GM18519 (cell line): Measurements from ENCODE around the gene DOCK1.

Experiments used
- ATAC-seq: cut with Tn5 transposase; IDR thresholded peaks from one replicate; pipeline ENCODE4 v1.9.1; 2021; ENCODE audit warnings: mild to moderate bottlenecking, moderate library complexity; ENCODE audit not compliant: unreplicated experiment, low FRiP score

Gene DOCK1

GRCh38 chr10:127154831-127155620 is 249.8 kb downstream of the DOCK1 start:
- no peak for ATAC-seq

GRCh38 chr10:127157089-127157488 is 251.9 kb downstream of the DOCK1 start:
- no peak for ATAC-seq

DNA sequence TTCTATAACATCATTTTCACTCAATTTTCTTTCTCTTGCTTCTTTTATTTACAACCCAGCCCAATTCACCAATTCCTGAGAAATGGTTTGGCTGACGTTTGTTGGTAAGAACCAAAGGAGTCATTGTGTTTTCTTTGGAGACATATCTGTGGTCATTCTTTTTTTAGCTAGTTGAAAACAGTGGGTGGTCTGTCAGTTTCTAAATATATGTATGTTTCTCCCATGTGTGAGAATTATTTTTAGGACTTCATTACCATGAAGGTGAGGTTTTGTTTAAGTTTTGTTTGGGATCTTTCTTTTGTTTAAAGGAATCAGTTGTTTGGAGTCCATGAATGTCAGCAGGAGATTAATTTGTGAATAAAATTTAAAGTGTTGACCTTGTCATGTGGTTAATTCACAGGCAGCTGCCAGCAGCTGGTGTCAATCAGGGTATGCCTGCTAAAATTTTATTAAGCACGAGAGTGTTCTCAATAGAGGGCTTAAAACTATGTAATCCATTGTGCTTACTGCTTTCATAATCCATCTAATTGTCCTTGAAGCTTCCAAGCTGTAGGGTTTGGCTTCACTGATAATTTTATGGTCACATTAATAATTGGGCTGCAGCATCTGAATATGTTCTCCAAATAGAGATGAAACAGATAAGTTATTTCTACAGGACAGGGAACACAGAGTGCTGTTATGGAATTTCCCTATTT is 252.4 kb downstream of the DOCK1 start:
- no peak for ATAC-seq

DNA sequence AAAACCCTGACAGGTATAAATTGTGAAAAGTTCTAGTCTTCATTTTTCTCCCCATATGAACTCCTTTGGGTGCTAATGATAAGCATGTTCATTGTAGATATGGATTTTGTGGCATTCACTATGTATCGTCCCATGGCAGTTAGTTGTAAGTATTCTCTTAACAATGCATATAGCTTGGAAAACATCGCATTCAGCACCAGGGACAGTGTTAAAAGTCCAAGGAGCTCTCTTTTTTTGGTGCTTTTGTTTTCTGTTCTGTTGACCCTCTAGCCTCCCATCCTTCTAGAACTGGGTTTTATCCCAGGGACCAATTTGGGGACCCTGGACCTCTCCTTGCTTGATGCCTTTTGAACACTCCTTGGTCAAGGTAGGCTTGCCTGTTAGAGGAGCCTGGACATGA is 253.4 kb downstream of the DOCK1 start:
- ATAC-seq = no peak

DNA sequence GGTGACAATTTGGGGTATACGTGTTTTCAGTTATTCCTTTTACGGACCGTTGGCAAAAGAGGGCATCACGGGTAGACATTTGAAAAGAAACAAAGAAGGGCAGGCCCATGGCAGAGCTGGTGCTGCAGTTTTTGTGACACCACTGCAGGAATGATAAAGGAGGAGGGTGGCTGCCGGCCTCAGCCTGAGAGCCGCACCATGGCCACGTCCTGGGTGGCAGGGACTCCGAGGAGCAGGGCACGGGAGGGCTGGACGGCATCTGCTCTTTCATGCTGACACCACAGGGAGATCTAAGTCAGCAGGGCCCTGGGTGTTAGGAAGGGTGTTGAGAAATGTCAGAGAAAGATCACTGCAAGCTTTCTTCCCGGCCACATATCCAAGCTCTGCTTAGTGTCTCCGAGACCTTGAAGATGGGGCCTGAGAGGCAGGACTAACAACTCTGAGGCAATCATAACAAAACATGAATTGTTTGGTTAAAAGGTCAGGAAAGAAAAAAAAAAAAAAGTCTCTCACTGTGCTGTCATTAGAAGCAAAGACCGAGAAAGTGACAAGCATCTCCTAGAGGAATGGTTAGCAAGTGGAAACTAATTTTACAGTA is 254.5 kb downstream of the DOCK1 start:
- no peak for ATAC-seq

DNA sequence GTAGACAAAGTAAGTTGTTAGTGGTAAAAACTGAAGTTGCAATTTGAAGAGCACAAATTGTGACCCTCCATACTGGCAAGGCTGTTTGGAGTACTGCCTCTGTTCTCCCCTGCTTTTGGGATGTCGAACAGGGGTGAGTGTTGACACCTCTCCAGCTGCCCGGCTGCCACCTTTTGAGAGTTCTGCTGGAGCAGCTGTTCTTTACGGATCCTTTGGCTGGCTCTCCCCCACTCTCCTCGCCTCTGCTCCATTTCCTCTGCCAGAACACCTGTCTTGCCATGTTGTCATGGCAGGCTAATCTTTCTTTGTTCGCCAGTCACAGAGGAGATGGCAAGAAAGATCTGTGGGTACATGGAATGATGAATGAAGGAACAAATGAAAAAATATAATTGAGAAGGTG is 256.3 kb downstream of the DOCK1 start:
- no peak for ATAC-seq

- no peak for ATAC-seq
Observed at GRCh38 chr10:127162841-127163240, 257.6 kb downstream of the DOCK1 start.

- no peak for ATAC-seq
Observed at GRCh38 chr10:127168261-127168660, 263.0 kb downstream of the DOCK1 start.

DNA sequence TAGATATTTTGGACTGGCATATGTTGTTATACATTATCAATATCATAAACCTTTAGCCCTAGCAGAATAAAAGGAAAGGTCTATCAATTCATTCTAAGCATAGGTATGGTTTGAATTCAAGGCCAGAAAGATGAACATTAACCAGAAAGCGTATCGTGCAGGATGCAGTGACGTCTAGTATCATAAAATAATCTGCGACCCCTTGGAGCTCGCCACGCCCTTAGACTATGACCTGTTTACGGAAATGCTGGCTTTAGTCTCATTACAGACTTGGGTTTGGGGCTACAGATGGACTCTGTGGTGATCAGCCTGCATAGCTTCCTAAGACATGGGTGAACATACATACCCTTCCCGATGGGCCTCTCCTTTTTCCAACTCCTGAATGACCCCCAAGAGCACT is 269.6 kb downstream of the DOCK1 start:
- no peak for ATAC-seq

DNA sequence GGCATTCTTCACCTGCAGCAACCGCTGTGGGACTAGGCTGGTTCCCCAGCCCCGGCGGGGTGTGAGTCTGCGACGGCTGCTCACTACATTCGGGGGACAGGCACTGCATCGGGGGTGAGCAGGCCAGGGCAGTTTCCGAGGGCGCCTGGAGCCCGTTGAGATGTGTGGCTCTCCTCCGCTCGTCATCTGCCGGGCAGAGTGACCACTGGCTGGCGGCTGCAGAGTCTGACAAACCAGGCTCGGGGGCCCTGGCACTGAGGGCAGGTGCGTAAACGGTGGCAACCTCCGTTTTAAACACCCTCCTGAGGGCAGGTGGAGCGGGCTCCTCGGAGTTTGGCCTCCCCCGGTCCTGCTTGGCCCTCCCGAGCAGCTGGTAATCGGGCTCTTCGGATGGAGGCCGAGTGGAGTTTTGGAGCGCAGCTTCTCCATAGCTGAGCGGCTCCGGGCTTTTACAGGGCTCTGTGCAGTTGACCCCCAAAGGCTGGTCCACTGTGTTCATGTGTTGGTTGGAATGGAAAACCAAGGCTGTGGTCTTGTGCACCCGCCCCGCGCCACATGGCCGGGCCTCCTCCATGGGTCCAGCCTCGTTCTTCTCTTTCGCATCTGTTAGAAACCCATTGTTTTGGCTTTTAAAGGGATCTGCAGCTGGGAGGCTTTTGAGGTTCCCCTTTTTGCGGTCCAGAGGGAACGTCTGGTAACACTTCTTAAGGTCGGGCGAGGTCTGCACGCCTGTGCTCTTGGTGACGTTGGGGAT is 270.3 kb downstream of the DOCK1 start:
- no peak for ATAC-seq

DNA sequence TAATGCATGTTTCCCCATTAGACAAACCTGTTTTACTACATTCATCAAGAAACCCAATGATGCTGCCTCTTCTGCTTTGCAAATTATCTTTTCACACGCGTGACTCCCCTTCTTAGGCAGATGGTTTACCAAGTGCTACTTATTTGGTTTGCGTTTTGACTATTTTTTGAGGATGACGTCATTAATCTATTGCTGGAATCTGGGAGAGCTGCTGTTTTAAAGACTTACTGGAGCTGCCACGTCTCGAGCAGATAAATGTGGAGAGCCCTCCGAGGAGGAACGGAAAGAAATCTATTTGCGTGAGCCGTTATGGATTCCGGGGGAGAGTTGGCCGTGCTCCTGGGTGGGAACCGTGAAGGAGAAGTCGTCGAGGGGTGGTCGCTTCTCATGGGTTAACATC is 271.4 kb downstream of the DOCK1 start:
- ATAC-seq = no peak

- ATAC-seq = no peak
Observed at GRCh38 chr10:127179612-127180250, 274.5 kb downstream of the DOCK1 start.

- no peak for ATAC-seq
Observed at GRCh38 chr10:127182161-127182560, 276.9 kb downstream of the DOCK1 start.

DNA sequence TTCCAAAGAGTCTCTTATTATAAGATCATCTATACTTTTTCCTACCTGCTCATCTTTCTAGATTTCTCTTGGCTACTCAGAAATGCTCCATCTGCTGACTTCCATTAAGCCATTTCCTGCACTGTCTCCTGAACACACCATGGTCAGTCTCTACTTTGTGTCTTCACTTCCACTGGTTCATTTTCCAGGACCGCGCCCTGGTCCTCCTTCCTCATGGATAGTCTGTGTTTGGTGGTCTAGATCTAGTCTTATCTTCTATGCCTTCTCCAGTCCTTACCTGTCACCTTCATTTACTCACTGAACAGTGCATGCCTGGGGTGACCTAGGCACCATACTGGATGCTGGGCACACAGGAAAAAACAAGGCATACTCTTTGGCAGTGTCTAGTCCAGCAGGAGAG is 279.4 kb downstream of the DOCK1 start:
- ATAC-seq = no peak

- ATAC-seq = no peak
Observed at GRCh38 chr10:127186813-127187212, 281.6 kb downstream of the DOCK1 start.

GRCh38 chr10:127189226-127189625 is 284.0 kb downstream of the DOCK1 start:
- ATAC-seq = no peak

DNA sequence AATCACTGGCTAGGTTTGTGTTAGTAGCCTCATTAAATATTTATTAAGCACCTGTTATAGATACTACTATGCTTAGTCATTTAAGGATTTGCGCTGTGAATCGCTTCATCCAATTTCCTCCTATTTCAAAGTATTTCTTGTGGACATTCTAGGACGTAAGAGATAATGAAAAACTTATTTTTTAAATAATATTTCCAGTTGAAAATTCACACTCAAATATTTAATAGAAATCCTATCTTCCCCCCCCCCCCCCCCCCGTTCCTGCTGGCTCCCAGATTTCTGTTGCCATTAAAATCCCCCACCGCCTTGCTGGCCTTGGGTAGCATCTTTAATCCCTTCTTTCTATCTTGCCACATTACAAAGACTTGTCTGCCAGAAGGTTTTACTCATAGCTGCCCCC is 285.2 kb downstream of the DOCK1 start:
- ATAC-seq = no peak

GRCh38 chr10:127193125-127193524 is 287.9 kb downstream of the DOCK1 start:
- no peak for ATAC-seq

DNA sequence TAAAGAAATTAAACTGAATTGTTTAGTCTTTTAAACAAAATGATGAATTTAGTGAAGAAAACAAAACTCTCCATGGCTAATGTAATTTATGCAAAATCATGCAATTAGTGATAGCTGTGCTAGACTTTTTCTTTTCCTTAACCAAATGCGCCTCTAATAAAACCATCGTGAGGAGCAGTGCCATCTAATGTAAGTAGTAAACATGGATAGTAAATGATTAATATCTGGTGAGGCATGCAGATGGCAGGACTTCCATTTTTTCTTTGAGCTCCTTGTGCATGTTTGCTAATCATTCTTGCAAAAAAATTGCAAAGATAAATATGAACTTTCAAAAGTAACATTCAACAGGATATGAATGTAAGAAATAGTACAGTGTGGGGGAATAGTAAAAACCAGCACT is 288.9 kb downstream of the DOCK1 start:
- ATAC-seq = no peak

GRCh38 chr10:127194599-127194998 is 289.4 kb downstream of the DOCK1 start:
- no peak for ATAC-seq
